ENCODE data around the gene CDAN1. TPM values are rescaled to one million over a fixed set of nuclear protein-coding genes. Genes with fewer than 3 reads are reported as not detected.

CDAN1 gene
- total RNA-seq, 1 donor from 2014 or later, result 20.6 TPM

DNA sequence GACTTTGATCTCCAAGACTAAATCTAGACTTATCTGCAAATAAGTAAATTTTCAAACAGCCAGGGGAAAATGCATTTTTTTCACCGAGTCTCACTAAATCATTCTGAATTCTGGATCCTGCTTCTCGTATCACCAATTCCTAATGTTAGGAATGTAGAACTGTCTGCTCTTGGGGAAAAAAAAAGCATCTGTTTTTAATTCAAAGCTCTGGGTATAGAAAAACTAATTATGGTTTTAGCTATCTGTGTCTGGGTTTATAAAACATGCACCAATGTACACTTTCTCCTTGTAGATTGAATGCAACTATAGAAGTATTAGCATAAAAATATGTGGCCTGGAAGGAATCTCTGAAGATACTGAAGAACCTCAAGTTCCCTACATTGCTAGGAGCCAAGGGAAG is 4.8 kb upstream of the CDAN1 start:
- no peak for DNase-seq
- Mint-ChIP-seq H3K4me3 (ENCODE audit: unreplicated experiment) (no peak overlapping the region), H3K9me3 (ENCODE audit: unreplicated experiment) (peaks cover 5% of the 10 kb centered on the region), H3K4me1 (ENCODE audit: low read depth, unreplicated experiment) (peaks cover 28% of the 10 kb centered on the region), H3K36me3 (ENCODE audit: unreplicated experiment) (no peaks in the 10 kb centered on the region), H3K27ac (ENCODE audit: unreplicated experiment) (no peak overlapping the region), H3K27me3 (ENCODE audit: unreplicated experiment) (peaks cover 5% of the 10 kb centered on the region)
- TF ChIP-seq, protein P1, sequence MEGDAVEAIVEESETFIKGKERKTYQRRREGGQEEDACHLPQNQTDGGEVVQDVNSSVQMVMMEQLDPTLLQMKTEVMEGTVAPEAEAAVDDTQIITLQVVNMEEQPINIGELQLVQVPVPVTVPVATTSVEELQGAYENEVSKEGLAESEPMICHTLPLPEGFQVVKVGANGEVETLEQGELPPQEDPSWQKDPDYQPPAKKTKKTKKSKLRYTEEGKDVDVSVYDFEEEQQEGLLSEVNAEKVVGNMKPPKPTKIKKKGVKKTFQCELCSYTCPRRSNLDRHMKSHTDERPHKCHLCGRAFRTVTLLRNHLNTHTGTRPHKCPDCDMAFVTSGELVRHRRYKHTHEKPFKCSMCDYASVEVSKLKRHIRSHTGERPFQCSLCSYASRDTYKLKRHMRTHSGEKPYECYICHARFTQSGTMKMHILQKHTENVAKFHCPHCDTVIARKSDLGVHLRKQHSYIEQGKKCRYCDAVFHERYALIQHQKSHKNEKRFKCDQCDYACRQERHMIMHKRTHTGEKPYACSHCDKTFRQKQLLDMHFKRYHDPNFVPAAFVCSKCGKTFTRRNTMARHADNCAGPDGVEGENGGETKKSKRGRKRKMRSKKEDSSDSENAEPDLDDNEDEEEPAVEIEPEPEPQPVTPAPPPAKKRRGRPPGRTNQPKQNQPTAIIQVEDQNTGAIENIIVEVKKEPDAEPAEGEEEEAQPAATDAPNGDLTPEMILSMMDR (IDR thresholded peaks at IDR 0.05; ENCODE audit: partially characterized antibody, unreplicated experiment), result no peak

DNA sequence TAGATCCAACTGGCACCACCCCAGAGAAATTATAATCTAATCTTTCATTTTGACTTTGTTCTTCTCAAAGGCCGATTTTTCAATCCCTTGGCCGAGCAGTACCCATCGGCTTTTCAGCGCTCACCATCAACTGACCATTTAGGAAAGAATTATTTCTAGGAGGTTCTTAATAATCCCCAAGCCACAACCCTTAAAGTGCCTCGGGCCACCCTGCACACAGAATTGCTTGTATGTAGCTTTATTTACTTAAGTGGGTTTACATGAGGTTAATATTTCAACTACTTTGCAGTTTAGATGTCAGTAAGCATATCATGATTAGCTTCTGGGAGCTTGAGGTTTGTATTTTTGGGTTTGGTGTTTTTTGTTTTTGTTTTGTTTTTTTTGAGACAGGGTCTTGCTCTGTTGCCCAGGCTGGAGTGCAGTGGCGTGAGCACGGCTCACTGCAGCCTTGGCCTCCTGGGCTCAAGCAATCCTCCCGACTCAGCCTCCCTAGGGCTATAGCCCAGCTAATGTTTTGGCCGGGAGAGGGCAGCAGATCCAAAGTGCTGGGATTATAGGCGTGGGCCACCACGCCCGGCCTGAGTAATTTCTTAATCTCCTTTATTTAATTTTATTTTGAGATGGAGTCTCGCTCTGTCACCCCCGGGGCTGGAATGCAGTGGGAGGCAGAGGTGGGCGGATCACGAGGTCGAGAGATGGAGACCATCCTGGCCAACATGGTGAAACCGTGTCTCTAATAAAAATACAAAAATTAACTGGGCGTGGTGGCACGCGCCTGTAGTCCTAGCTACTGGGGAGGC is 801 bp upstream of the CDAN1 start:
- Mint-ChIP-seq H3K36me3 (ENCODE audit: unreplicated experiment) (no peaks in the 10 kb centered on the region), H3K27ac (ENCODE audit: unreplicated experiment) (peak overlapping the region; percentile 77), H3K4me1 (ENCODE audit: low read depth, unreplicated experiment) (peaks cover 23% of the 10 kb centered on the region), H3K27me3 (ENCODE audit: unreplicated experiment) (peaks cover 11% of the 10 kb centered on the region), H3K4me3 (ENCODE audit: unreplicated experiment) (peak overlapping the region; percentile 79), H3K9me3 (ENCODE audit: unreplicated experiment) (peaks cover 9% of the 10 kb centered on the region)
- TF ChIP-seq, protein P1 (IDR thresholded peaks at IDR 0.05; ENCODE audit: partially characterized antibody, unreplicated experiment), result no peak
- no peak for DNase-seq

DNA sequence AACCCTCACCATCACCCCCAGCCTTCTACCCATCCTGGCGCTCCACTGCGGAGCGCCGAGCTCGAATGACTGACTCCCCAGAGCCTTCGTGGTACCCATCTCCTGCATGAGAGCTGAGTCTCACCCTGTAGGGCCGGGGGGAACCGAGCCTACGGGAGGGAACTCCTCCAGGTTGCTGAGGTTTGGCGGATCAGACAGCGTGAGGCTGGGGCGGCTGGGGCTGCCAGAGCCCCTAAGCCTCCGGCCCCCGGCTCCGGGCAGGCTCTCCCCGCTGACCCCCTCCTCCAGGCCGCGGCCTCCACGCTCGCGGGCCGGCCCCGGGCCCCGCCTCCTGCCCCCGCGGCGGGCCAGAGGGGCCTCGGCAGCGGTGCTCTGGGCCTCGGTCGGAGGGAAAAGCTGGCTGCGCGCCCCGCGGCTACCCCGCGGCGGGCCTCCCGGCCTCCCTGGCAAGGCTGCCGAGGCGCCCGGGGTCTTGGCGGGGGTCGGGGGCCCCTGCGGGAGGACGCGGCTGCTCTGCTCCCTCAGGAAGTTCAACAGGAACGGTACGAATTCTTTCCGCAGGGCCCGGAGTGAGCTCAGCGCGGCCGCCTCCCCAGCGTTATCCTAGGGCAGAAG is 643 bp downstream of the CDAN1 start:
- DNase-seq, result no peak
- Mint-ChIP-seq H3K4me1 (ENCODE audit: low read depth, unreplicated experiment) (peaks cover 10% of the 10 kb centered on the region), H3K4me3 (ENCODE audit: unreplicated experiment) (peak overlapping the region; percentile 88), H3K27me3 (ENCODE audit: unreplicated experiment) (peaks cover 7% of the 10 kb centered on the region), H3K36me3 (ENCODE audit: unreplicated experiment) (no peaks in the 10 kb centered on the region), H3K9me3 (ENCODE audit: unreplicated experiment) (peaks cover 11% of the 10 kb centered on the region), H3K27ac (ENCODE audit: unreplicated experiment) (peak overlapping the region; percentile 68)
- TF ChIP-seq, protein P1 (IDR thresholded peaks at IDR 0.05; ENCODE audit: partially characterized antibody, unreplicated experiment), result no peak

DNA sequence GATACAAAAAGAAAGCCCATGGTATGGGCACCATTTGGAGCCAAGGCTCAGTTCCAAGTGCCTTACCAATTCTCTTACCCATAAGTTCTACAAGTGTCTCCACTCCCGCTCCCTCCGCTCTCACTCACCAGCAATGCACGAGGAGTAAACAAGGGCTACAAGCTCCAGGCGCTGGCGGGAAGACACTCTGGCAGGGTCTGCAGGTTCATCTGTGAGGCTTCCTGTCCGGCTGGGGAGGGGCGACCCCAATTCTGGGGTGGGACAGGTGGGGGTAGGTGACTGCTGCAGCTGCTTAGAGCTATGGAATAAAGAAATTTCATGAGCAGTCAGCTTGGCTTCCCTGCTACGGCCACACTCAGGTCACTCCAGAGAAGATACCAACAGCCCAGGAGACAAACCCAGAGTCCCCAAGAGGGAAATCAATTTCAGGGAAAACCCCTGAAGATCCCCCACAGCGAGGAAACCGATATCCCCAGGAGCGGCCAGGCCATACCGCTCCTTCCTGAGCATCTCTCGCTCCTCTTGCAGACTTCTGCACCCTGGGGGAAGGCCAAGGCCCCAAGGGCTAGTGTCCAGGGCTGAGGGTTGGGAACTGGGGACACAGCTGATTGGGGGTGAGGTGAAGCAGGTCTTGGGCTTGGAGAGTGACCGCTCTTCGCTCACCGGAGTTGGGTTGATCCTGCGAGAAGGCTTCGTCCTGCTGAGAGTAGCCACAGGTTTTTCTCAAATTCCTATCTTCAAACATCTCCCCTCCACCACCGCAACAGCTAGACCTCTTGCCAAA is 1.4 kb downstream of the CDAN1 start:
- DNase-seq, result no peak
- Mint-ChIP-seq H3K27me3 (ENCODE audit: unreplicated experiment) (peaks cover 9% of the 10 kb centered on the region), H3K27ac (ENCODE audit: unreplicated experiment) (peak overlapping the region; percentile 68), H3K36me3 (ENCODE audit: unreplicated experiment) (no peaks in the 10 kb centered on the region), H3K4me3 (ENCODE audit: unreplicated experiment) (peak overlapping the region; percentile 88), H3K4me1 (ENCODE audit: low read depth, unreplicated experiment) (peaks cover 8% of the 10 kb centered on the region), H3K9me3 (ENCODE audit: unreplicated experiment) (peaks cover 11% of the 10 kb centered on the region)
- TF ChIP-seq, protein P1 (IDR thresholded peaks at IDR 0.05; ENCODE audit: partially characterized antibody, unreplicated experiment), result no peak

Data from glutamatergic neuron (in vitro differentiated cells).